Measurements from ENCODE around the gene NCCRP1.

Gene NCCRP1

GRCh38 chr19:39196860-39197562 lies at the start of gene NCCRP1:
TSS of gene NCCRP1 (plus strand) at chr19:39196964. CDS start at chr19:39196983, 19 bp downstream.
- DNase-seq, result no peak

- no peak for DNase-seq
These were observed 49.3 kb upstream of the NCCRP1 start for GRCh38 chr19:39147480-39147879.

GRCh38 chr19:39148939-39149529 lies 47.7 kb upstream of the NCCRP1 start:
- no peak for DNase-seq

GRCh38 chr19:39150235-39150634 lies 46.5 kb upstream of the NCCRP1 start:
- DNase-seq, result no peak

GRCh38 chr19:39150807-39151600 lies 45.8 kb upstream of the NCCRP1 start:
- no peak for DNase-seq

- no peak for DNase-seq
These were observed 44.7 kb upstream of the NCCRP1 start for GRCh38 chr19:39152066-39152465.

GRCh38 chr19:39154100-39154628 lies 42.6 kb upstream of the NCCRP1 start:
- DNase-seq, result no peak

GRCh38 chr19:39154629-39155100 lies 42.1 kb upstream of the NCCRP1 start:
- no peak for DNase-seq

GRCh38 chr19:39155114-39155700 lies 41.6 kb upstream of the NCCRP1 start:
- DNase-seq, result no peak

- no peak for DNase-seq
These were observed 41.0 kb upstream of the NCCRP1 start for GRCh38 chr19:39155741-39156140.

- no peak for DNase-seq
These were observed 40.2 kb upstream of the NCCRP1 start for GRCh38 chr19:39156326-39157230.

GRCh38 chr19:39157275-39157996 lies 39.3 kb upstream of the NCCRP1 start:
- no peak for DNase-seq

GRCh38 chr19:39157997-39158389 lies 38.8 kb upstream of the NCCRP1 start:
- DNase-seq, result no peak

- DNase-seq, result no peak
These were observed 38.0 kb upstream of the NCCRP1 start for GRCh38 chr19:39158646-39159260.

GRCh38 chr19:39160523-39160861 lies 36.3 kb upstream of the NCCRP1 start:
- no peak for DNase-seq

- no peak for DNase-seq
These were observed 35.7 kb upstream of the NCCRP1 start for GRCh38 chr19:39160889-39161672.

GRCh38 chr19:39162441-39163043 lies 34.2 kb upstream of the NCCRP1 start:
- DNase-seq, result no peak

- no peak for DNase-seq
These were observed 33.1 kb upstream of the NCCRP1 start for GRCh38 chr19:39163621-39164020.

GRCh38 chr19:39164289-39164688 lies 32.5 kb upstream of the NCCRP1 start:
- DNase-seq, result no peak

GRCh38 chr19:39165857-39166256 lies 30.9 kb upstream of the NCCRP1 start:
- DNase-seq, result no peak

All from activated CD4-positive, alpha-beta T cell treated with anti-CD3 and anti-CD28 coated beads, Interleukin-2, Interleukin-6, amounts not matched to agents 100 ng/mL and 50 ng/mL, durations not matched to agents 16 hours and 8 hours (primary cell).